GM18508 (cell line): ENCODE measurements around the gene DMTF1.
"Not testable (repeated sequence)": the region's sequence is repeated elsewhere in the genome, so short reads cannot be mapped to it uniquely, and the experiment has no call there.

Experiments used
- ATAC-seq: cut with Tn5 transposase; IDR thresholded peaks from one replicate; pipeline ENCODE4 v1.9.1; 2021; ENCODE audit warnings: moderate number of reproducible peaks; ENCODE audit not compliant: insufficient read depth, unreplicated experiment

Gene DMTF1

DNA sequence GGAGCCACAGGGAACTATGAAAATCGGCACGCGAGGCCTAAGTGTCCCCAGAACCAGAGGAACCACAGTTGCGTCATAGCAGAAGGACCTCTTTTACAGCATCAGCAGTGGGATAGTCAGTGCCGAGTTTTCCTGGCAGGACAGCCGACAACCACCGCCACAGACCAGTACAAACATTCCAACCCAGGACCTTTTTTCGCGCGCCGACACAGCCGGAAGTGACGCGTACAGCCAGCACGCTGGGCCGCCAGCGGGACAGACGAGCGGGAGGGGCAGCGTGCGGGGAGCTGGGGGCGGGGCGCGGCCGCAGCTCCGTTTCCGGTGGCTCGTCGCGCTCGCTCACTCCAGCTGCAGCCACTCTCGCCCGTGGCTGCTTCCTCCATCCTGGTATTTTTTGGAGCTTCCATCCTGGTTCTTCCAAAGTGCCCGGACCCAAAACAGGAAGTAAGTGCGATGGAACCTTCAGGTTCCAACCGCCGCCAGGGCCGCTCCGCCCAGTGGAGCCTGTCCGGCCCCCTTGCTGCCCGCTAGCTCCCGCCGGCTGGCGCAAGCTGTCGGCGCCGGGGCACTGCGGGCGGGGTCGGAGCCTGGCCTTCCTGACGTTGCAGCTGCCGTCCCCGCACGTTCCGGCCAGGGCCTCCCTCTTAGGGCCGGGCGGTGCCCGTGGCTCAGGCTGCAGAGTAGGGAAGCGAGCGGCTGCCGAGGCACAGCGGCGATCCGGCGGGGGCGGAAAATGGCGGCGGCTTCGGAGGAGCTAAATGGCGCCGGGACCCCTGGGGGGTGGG, at the start of gene DMTF1:
DMTF1 (plus strand) TSS at position 342 of the 785 bp plus-strand sequence. CDS start 12,489 bp downstream, outside the sequence.
- peak; percentile 62 for ATAC-seq

GRCh38 chr7:87105401-87105800, 46.9 kb upstream of the DMTF1 start:
- ATAC-seq = no peak

- ATAC-seq = no peak
These were observed 45.2 kb upstream of the DMTF1 start for GRCh38 chr7:87106974-87107612.

GRCh38 chr7:87107949-87108776, 44.1 kb upstream of the DMTF1 start:
- no peak for ATAC-seq

- ATAC-seq = no peak
These were observed 41.5 kb upstream of the DMTF1 start for GRCh38 chr7:87110778-87111177.

DNA sequence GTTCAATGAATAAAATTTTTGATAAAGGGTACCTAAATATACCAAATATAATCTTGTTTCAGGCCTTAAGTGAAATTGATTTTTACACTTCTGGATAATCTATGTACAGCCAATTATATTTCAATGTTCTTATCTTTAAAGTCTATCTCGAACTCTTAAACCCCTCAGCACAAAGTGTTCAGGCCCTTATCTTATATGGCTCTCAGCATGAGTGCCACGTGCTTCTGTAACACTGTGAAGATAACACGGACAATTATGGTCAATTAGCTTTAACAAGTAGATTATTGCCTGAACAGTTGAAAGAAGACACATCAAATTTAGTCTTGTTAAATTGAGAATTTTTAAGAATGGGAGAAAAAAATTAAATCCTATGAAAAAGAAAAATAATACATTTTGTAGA, 40.4 kb upstream of the DMTF1 start:
- ATAC-seq = no peak

DNA sequence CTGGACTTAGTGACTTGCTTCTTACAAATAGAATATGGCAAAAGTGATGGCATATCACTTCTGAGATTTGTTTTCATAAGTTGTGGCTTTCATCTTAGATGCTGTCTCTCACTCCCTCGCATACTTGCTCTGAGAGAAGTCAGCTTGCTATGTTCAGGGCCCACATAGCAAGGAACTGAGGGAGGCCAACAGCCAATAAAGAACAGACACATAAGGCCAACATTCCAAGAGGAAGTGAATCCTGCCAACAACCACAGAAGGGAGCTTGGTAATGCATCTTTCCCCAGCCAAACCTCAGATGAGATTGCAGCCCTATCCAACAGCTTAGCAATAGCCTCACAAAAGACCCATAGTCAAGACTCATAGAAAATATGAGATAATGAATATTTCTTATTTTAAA, 39.2 kb upstream of the DMTF1 start:
- ATAC-seq = no peak

GRCh38 chr7:87113904-87114303, 38.3 kb upstream of the DMTF1 start:
- not testable (repeated sequence) for ATAC-seq

- ATAC-seq = not testable (repeated sequence)
These were observed 36.5 kb upstream of the DMTF1 start for GRCh38 chr7:87115772-87116171.

DNA sequence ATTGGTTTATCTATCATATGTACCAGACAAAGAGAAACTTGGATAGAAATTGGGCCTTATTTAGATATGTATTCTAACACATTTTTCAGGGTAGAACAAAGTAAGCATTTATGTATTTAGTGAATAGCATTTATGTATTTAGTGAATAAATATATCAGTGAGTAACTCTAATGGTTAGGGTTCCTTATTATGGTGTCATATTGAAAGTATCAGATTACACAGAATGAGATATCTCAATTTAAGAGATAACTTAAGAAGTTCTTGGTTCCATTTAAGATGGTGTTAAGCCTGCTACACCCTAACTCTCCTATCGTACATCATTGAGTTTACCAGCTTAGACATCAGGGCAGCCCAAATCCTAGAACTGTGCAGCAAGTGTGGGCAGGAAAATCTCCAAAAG, 35.9 kb upstream of the DMTF1 start:
- ATAC-seq = no peak

GRCh38 chr7:87119581-87119980, 32.7 kb upstream of the DMTF1 start:
- ATAC-seq = no peak

DNA sequence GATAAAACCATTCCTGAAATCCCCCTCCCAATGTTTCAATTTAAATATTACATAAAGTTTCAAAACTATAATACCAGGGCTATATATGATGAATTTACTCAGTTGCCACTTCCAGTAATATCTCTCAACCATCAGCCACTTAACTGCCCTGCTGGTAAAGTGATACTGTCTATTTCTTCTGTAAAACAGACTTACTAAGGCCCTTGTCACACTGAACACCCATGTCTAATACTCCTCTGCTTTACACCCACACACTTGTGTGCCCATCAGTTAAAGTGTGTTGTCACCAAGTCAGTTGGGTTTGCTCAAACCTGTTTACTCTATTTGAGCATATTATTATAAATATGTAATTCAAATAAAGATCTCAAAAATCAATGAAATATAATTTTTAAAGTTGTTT, 29.1 kb upstream of the DMTF1 start:
- no peak for ATAC-seq

DNA sequence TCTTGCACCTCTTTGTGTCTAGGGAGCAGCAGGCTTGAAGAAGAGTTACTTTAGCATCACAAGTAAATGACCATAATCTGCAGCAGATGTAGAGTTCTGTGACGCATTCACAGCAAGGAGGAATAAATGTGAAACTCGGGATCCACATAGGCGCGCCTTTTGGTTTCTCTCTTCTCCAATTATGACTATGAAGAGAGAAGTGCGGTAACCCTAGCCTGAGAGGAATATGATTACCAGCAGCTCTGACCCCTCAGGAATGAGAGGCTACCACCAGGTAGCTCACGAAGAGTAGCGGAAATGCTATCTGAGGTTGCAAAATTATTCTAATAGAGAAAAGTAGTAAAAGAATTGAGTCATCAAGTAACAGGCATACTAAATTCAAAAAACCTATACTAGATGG, 25.2 kb upstream of the DMTF1 start:
- peak; percentile 34 for ATAC-seq

DNA sequence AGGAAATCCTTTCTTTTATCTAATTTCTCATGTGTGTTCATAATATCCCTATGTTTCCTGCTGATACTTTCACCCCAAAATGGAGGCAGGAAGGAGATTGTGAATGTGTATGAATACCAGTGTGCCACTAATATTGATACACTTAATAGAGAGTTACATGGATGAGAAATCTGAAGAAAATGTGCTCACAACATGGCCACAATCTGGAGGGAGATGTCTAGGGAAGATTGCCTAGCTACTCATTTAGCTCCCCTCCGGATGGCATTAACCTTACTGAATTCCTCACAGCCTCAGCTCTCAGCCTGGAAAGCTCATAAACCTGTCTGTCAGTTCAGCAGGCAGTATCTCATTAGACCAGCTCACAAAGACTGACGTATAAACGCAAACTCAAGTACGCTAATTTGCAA, 23.4 kb upstream of the DMTF1 start:
- no peak for ATAC-seq

- no peak for ATAC-seq
These were observed 22.9 kb upstream of the DMTF1 start for GRCh38 chr7:87129332-87129731.

GRCh38 chr7:87129848-87130247, 22.4 kb upstream of the DMTF1 start:
- ATAC-seq = peak; percentile 97

DNA sequence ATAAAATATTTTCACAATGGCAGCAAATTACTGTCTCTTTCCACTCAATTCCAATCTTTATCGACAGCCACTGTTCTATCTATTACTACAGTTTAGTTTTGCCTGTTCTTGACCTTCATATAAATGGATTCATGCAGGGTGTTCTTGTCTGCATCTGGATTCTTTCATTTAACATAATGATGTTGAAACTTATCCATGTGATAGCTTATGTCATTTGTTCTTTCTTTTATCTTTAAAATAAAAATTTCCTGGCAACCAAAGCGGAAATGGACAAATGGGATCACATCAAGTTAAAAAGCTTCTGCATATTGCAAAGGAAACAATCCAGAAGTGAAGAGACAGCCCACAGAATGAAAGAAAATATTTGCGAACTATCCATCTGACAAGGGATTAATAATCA, 20.5 kb upstream of the DMTF1 start:
- ATAC-seq = no peak

DNA sequence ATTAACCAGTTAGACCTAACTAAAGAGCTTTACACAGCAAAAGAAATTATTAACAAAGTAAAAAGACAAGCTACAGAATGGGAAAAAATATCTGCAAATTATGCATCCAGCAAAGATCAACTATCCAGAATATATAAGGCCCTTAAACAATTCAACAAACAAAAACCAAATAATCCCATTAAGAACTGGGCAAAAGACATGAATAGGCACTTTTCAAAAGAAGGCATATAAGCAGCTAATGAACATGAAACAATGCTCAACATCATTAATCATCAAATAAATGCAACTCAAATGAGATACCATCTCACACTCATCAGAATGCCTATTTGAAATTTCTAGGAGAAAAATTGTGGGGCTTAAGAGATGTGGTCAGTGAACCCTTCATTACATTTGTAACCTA, 15.0 kb upstream of the DMTF1 start:
- ATAC-seq = no peak

DNA sequence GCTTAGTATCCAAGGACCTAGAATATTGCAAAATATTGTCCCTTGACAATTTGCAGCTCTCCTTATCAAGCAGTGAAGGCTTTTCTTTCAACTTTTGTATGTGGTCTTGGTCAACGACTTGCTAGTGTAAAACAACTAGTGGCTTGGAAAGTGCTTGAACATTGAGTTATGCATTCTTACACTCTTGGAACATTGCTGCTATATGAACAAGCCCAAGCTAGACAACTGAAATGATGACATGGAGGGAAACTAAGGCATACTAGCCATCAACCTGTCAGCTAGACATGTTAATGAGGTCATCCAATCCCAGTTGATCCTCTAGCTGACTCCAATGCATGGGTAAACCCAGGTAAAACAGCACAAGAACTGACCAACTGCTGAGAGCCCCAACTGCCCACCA, 12.7 kb upstream of the DMTF1 start:
- ATAC-seq = no peak

DNA sequence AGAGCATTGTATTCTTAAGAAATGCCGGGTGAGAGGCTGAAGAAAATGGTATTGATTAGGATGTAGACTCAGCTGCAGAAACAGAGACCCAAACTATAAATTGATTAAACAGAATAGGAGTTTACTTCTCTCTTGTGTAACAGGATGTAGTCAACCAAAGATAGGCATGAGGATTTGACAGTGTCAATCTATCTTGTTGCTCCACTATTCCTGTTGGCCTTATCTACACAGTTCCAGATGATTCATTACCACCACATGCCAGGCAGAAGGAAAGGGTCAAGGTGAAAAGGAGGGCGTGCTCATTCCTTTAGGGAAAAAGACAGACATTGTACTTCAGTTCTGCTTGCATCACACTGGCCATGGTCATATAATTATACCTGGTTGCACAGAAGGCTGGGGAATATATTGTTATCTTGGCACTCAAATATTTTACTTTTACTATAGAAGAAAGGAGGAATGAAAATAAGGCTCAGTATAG, 11.9 kb upstream of the DMTF1 start:
- ATAC-seq = no peak

GRCh38 chr7:87144173-87144657, 8.0 kb upstream of the DMTF1 start:
- ATAC-seq = peak; percentile 98
